NCI-H1436 (cell line): ENCODE data around the gene CEP162.
"Not testable (repeated sequence)": the region's sequence is repeated elsewhere in the genome, so short reads cannot be mapped to it uniquely, and the experiment has no call there.

ENCODE experiments used
- DNase-seq: peaks from one replicate; lab custom pipeline; 2025; lab: John Stamatoyannopoulos, UW

CEP162 gene

GRCh38 chr6:84156306-84156705, 71.1 kb downstream of the CEP162 start:
- DNase-seq = no peak

- DNase-seq = no peak
Observed at GRCh38 chr6:84151669-84152068, 75.8 kb downstream of the CEP162 start.

- DNase-seq = no peak
Observed at GRCh38 chr6:84150705-84151104, 76.7 kb downstream of the CEP162 start.

GRCh38 chr6:84141521-84141920, 85.9 kb downstream of the CEP162 start:
- DNase-seq = no peak

- DNase-seq = no peak
Observed at GRCh38 chr6:84139311-84139710, 88.1 kb downstream of the CEP162 start.

GRCh38 chr6:84137989-84138575, 89.4 kb downstream of the CEP162 start:
- DNase-seq = no peak

GRCh38 chr6:84137051-84137375, 90.4 kb downstream of the CEP162 start:
- no peak for DNase-seq

- DNase-seq = no peak
Observed at GRCh38 chr6:84136364-84137050, 90.9 kb downstream of the CEP162 start.

GRCh38 chr6:84135291-84135690, 92.2 kb downstream of the CEP162 start:
- DNase-seq = no peak

GRCh38 chr6:84133385-84133784, 94.1 kb downstream of the CEP162 start:
- not testable (repeated sequence) for DNase-seq

GRCh38 chr6:84129588-84129987, 97.9 kb downstream of the CEP162 start:
- DNase-seq = not testable (repeated sequence)

GRCh38 chr6:84123186-84123585, 104.3 kb downstream of the CEP162 start:
- DNase-seq = no peak

- no peak for DNase-seq
Observed at GRCh38 chr6:84119277-84119676, 108.2 kb downstream of the CEP162 start.

- no peak for DNase-seq
Observed at GRCh38 chr6:84118191-84118590, 109.3 kb downstream of the CEP162 start.

GRCh38 chr6:84114933-84115594, 112.4 kb downstream of the CEP162 start:
- DNase-seq = not testable (repeated sequence)

- DNase-seq = not testable (repeated sequence)
Observed at GRCh38 chr6:84111351-84111750, 116.1 kb downstream of the CEP162 start.

GRCh38 chr6:84107495-84107894, 119.9 kb downstream of the CEP162 start:
- no peak for DNase-seq

- not testable (repeated sequence) for DNase-seq
Observed at GRCh38 chr6:84105215-84105924, 122.1 kb downstream of the CEP162 start.

- no peak for DNase-seq
Observed at GRCh38 chr6:84103029-84103428, 124.4 kb downstream of the CEP162 start.

GRCh38 chr6:84095156-84095555, 132.3 kb downstream of the CEP162 start:
- DNase-seq = no peak

GRCh38 chr6:84093441-84094435, 133.7 kb downstream of the CEP162 start:
- DNase-seq = no peak

GRCh38 chr6:84089552-84089951, 137.9 kb downstream of the CEP162 start:
- no peak for DNase-seq
